ENCODE results near the gene RREB1.
A peak's percentile ranks its signal among the peaks of the same experiment; 100 is the strongest.

RREB1 gene

DNA sequence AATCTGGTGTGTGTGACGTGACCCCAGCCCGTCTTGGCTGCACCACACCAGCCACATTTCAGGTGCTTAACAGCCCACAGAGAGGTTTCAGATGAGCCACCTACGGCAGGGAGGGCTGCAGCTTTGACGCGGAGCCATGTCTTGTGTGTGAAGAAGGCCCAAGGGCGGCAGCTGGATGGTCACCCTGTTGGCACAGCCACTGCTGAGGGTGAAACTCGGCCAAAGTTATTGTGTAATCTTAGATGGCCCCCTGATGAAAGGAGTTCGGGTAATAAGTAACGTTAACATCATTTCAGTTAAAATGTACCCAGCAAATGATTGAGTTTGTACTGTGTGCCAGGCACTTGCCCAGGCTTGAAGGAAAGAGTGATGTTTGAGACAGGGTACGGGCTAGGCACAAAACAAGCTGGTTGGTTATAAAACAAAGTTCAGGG lies 108.1 kb downstream of the RREB1 start:
- DNase-seq (ENCODE audit: low read depth in 2 of 3, low spot score in 2 of 3), result no peak

DNA sequence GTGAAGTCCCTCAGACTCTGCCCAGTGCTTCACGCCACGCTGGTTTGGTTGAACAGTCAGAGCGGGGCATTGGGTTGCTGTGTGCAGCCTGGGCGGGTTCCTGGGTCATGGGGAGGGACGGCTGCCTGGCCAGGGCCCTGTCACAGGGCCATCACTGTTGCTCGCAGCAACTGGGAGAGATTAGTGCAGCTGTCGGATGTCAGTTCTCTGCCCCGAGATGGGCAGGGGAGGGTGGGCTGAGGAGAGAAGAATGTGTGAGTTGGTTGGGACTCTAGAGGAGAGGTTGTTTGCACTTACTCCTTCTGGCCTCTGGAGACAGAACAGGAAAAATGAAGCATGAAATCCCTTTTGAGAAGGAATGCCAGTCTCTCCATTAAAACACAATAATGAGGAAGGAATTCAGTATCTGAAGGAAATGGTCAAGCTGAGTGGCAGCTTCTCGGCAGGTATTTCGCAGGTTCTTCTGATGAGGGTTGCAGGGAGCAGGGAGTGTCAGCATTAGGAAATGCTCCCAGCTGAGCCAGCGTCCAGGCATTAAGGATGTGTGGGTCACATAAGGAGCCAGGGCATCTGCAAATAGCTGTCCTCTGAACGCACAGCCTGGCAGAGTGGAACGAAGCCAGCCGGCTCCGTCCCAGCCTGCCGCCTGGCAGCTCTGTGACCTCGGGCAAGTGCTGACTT lies 109.3 kb downstream of the RREB1 start:
- DNase-seq (ENCODE audit: low read depth in 2 of 3, low spot score in 2 of 3), result no peak

DNA sequence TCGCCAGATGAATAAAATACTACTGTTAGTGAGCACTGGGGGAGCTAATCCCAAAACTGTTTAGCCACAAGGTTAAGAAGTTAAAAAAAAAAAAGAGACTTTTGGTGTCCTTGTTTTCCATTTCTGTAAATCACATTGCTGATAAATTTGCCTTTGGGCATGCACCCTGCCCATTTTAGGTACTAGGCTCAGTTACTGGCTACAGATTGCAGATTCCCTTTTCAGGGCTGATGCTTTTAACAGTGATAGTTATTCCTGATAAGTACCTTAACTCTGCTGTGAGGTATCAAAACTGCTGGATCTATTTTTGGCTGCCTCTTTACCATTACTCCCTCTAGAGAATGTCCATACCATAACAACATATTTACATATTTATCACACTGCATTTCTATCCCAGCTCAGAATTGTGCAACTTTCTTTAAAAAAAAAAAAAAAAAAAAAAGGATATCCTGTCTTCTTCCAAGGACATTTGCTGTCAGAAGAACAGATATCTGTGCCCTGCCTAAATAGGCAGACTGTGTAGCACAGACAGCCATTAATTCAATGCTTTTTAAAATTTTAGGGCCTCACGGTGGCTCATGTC lies 110.7 kb downstream of the RREB1 start:
- DNase-seq (ENCODE audit: low read depth in 2 of 3, low spot score in 2 of 3), result no peak

DNA sequence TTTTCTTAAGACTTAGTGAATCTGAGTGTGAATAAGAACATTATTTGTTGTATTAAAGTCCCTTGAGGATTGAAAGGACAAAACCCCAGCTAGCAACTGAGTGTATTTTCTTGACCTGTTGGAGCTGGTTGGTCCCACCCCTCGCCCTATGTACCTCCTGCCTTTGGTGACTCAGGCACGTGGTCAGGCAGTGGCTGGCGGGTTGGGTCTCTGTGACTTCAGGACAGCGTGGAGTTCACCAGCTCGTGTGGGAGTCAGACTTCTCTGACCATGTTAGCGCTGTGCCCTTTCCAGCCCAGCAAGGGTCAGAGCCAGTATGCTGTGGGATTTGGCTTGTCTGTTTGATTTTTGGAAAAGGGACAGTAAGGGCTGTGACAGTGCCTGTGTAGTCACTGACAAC lies 111.5 kb downstream of the RREB1 start:
- DNase-seq (ENCODE audit: low read depth in 2 of 3, low spot score in 2 of 3), result no peak

DNA sequence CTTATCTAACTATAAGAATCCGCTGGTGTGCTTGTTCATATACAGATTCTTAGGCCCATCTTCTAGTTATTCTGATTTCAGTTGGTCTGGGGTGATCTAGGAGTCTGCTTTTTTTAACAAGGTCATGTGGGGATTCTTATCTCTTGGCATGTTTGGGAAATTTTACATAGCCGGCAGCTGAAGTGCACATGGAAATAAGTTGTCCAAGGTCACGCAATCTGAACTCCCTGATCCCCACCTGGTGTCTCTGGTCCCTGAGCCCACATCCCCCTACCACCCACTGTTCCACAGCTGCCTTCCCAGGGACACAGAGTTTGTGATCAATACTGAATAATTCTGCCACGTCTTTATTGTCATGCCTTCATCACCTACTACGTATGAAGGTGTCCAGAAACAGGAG lies 114.4 kb downstream of the RREB1 start:
- no peak for DNase-seq (ENCODE audit: low read depth in 2 of 3, low spot score in 2 of 3)

DNA sequence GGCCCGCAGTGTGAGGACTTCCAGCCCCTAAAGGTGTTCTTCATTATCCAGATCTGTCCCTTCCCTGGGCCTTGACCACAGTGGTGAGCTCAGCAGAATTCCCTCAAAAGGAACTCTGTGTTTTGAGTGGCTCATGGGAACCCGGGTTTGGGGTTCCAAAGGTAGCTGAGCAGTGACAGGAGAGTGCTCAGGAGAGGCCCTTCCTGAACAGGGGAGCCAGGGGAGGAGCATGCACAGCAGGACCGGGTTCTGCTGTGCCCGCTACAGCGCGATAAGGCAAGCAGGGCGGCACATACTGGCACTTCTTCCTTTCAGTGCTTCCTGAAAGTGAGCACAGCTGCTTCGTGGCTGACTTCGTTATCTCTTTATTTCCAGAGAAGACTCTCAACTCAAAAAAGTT lies 117.0 kb downstream of the RREB1 start:
- no peak for DNase-seq (ENCODE audit: low read depth in 2 of 3, low spot score in 2 of 3)

DNA sequence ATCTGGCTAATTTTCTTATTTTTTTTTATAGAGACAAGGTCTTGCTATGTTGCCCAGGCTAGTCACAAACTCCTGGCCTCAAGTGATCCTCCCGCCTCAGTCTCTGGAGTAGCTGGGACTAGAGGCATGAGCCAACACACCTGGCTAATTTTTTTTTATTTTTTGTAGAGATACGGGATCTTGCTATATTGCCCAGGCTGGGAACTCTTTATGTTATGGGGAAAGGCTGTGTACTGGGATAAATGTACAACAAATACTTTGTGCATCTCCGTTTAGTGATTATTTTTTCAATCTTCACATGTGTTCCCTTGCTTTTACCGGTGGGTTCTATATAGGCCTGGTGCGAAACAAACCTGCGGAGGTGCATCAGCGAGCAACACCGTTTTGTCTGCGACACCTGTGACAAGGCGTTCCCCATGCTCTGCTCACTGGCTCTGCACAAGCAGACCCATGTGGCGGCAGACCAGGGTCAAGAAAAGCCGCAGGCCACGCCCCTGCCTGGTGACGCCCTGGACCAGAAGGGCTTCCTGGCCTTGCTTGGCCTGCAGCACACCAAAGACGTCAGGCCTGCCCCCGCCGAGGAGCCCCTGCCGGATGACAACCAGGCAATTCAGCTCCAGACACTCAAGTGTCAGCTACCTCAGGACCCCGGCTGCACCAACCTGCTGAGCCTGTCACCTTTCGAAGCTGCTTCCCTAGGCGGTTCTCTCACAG lies 121.1 kb downstream of the RREB1 start:
- DNase-seq (ENCODE audit: low read depth in 2 of 3, low spot score in 2 of 3), result no peak

DNA sequence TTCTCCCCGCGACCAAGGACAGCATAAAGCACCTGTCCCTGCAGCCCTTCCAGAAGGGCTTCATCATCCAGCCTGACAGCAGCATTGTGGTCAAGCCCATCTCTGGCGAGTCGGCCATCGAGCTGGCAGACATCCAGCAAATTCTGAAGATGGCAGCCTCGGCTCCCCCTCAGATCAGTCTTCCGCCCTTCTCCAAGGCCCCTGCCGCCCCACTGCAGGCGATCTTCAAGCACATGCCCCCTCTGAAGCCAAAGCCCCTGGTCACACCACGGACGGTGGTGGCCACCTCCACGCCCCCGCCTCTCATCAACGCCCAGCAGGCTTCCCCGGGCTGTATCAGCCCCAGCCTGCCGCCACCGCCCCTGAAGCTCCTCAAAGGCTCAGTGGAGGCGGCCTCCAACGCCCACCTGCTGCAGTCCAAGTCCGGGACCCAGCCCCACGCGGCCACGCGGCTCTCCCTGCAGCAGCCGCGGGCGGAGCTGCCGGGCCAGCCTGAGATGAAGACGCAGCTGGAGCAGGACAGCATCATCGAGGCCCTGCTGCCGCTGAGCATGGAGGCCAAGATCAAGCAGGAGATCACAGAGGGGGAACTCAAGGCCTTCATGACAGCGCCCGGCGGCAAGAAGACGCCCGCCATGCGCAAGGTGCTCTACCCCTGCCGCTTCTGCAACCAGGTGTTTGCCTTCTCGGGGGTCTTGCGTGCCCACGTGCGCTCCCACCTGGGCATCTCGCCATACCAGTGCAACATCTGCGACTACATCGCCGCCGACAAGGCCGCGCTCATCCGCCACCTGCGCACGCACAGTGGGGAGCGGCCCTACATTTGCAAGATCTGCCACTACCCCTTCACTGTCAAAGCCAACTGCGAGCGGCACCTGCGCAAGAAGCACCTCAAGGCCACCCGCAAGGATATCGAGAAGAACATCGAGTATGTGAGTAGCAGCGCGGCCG lies 121.9 kb downstream of the RREB1 start:
- no peak for DNase-seq (ENCODE audit: low read depth in 2 of 3, low spot score in 2 of 3)

DNA sequence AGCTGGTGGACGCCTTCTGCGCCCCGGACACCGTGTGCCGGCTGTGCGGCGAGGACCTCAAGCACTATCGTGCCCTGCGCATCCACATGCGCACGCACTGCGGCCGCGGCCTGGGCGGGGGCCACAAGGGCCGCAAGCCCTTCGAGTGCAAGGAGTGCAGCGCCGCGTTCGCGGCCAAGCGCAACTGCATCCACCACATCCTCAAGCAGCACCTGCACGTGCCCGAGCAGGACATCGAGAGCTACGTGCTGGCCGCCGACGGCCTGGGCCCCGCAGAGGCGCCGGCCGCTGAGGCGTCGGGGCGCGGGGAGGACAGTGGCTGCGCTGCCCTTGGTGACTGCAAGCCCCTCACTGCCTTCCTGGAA lies 122.5 kb downstream of the RREB1 start:
- no peak for DNase-seq (ENCODE audit: low read depth in 2 of 3, low spot score in 2 of 3)

DNA sequence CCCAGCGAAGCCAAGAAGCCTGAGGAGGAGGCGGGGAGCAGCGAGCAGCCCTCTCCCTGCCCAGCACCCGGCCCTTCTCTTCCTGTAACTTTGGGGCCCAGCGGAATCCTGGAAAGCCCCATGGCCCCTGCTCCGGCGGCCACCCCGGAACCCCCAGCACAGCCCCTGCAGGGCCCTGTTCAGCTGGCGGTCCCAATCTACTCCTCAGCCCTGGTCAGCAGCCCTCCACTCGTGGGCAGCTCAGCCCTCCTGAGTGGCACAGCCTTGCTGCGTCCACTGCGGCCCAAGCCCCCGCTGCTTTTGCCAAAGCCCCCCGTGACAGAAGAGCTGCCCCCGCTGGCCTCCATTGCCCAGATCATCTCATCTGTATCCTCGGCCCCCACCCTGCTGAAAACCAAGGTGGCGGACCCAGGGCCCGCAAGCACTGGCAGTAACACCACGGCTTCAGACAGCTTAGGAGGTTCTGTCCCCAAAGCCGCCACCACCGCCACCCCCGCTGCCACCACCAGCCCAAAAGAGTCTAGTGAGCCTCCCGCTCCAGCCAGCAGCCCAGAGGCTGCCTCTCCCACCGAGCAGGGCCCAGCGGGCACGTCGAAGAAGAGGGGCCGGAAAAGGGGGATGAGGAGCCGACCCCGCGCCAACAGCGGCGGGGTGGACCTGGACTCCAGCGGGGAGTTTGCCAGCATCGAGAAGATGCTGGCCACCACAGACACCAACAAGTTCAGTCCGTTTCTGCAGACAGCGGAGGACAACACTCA lies 123.4 kb downstream of the RREB1 start:
- DNase-seq (ENCODE audit: low read depth in 2 of 3, low spot score in 2 of 3), result no peak

DNA sequence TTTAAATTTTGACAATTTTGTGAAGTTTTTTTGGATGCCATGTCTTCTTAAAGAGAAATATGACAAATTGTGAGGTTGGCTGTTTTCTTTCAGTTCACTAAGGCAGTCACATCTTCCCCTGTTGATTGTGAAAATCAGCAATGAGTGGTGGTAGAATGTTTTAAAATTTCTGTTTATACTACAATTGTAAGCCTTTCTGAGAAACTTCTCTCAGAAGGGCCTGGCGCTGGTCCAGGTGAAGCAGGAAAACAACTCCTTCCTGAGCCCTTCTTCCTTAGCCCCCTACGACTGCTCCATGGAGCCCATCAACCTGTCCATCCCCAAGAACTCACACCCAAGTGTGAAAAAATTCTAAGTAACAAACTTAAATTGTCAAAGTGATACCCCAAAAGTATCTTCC lies 124.6 kb downstream of the RREB1 start:
- DNase-seq (ENCODE audit: low read depth in 2 of 3, low spot score in 2 of 3), result no peak

DNA sequence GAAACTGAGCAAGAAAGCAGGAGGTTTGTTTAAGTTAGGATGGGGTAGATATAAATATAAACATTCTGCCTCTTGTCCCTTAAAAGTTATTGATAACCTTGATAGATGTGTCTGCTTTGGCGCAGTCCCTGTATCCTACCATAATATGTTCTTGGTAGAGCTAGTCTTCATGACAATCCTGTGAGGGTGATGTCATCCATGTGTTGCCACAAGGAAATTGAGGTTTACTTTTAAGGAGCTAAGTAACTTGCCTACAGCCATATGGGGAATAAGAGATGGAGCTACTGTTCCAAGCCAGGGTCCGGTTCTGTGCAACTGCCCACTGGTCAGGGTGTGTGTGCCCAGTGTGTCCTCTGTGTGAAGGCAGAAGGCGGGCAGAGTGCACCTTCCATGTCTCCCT lies 126.8 kb downstream of the RREB1 start:
- DNase-seq (ENCODE audit: low read depth in 2 of 3, low spot score in 2 of 3), result no peak

DNA sequence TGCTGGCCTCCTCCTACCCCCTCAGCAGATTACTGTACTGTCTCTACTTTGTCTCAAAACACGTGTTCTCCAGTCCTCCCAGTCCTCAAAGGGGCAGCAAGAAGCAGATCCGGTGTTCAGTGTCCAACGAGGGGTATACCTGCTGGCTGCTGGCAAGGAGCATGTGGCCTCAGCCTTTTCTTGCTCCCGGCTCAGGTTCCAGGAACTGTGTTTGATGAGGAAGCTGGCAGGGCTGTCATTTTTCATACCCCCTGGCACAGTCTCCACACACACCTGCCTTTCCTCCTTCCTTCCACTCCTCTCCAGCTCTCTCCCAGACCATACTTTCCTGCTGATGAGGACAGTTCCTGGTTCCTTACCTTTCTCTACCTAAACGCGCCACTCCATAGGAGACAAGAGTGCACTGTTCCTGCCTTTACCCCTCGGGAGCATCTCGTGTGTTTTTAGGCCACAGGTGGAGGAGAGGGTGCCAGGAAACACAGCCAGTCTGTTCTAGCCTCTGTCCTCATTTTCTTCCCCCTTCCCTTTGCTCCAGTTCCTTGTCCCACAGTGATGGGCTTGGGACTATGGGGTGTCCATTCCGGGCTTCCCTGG lies 128.0 kb downstream of the RREB1 start:
- no peak for DNase-seq (ENCODE audit: low read depth in 2 of 3, low spot score in 2 of 3)

DNA sequence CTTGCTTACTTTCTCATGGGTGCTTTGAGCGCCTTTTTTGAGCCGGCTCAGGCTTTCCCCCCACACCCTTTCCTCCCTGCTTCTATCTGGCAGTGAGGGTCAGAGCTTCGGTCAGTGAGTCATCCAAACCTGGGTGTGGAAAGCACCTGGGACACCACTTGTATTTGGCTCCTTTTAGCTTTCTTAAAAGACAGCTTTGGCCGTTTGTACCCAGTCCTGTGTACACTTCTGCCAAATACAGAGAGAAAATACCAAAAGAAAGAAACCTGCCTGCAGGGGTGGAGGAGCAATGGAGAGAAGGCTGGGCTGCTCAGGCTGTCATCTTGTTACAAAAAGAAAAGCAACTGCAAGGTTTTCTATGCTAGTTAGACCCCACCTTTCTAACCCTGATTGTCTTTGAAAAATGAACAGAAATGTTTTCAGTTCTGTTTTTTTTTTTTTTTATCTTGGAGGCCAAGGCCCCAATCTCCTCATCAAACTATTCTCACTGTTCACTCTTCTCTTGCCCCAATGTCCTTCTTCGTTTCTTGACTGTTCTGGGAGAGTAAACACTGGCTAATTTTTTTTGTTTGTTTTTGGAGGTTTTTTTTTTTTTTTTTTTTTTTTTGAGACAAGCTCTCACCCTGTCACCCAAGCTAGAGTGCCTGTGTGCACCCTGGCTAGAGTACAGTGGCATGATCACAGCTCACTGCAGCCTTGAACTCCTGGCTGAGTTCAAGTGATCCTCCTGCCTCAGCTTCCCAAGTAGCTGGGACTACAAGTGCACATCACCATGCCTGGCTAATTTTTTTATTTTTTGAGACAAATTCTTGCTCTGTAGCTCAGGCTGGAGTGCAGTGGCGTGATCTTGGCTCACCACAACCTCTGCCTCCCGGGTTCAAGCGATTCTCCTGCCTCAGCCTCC lies 128.8 kb downstream of the RREB1 start:
- no peak for DNase-seq (ENCODE audit: low read depth in 2 of 3, low spot score in 2 of 3)

DNA sequence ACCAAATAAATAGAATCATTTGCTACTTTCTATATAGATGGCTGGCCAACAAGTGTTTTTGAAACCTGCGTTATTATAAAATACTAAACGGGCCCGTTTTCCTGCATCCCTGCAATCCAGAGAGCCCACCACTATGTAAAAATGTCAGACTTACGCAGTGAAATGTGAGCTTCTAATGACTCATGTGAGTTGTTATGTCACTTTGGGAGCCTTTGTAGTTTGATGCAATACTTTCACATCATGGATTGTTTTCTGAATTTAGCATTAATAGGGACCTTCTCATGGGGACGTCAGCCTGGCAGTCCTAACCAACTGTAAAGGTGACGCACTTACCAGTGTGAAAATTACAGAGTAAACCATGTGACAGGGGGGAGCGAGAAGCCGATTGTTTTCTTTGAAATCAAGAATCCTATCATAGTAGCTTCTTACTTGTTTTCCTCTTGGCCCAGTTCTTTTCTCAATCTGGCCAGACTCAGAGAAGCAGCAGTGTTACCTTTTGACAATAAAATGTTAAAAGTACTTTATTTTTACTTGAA lies 130.0 kb downstream of the RREB1 start:
- no peak for DNase-seq (ENCODE audit: low read depth in 2 of 3, low spot score in 2 of 3)

DNA sequence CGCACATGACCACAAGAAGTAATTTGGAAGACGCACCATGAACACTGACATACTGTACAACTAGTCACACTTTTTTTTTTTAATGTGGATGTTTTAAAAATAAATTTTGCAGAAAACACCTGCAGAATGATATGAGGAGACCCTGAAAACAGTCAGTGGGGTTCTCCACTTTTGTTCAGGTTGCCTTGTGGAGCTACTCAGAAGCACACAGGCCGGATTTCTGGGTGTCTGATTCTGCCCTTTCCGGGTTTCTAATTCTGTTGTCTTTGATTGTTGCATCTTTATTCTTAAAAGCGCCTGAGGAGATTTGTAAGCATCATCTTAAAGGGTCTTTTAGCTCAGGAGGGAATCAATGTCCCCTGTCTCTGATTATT lies 130.8 kb downstream of the RREB1 start:
- DNase-seq (ENCODE audit: low read depth in 2 of 3, low spot score in 2 of 3), result no peak

DNA sequence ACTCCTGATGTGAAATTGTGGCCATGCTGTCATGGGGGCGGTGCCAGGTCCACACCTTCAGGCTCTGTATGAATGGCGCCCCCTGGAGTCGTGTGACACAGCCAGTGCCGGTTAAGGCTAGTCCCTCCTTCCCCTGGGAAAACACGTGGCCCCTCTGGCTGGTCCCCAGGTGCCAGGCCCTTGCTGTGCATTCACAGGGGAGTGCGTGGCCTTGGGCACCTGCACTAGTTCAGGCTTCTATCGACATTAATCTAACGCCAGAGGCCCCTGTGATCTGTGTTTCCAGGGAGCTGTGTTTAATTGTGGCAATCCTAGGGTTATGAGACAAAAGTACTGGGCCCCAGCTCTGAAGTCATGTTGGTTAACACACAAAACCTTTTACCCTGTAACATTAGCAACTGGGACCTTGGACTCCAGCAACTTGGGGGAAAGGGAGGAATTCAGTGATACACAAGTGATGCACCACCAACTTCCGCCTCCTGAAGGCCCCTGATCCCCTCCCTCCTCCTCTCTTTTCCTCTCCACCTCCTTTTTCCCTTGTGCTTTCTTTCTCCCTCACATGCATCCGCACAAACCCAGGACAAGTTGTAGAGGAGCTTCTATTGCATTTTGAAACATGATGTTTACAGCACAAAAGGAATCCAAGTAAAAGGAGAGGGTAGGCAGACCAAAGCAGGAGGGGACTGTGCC lies 131.3 kb downstream of the RREB1 start:
- DNase-seq (ENCODE audit: low read depth in 2 of 3, low spot score in 2 of 3), result peak; percentile 47 to 70 (median 49)

DNA sequence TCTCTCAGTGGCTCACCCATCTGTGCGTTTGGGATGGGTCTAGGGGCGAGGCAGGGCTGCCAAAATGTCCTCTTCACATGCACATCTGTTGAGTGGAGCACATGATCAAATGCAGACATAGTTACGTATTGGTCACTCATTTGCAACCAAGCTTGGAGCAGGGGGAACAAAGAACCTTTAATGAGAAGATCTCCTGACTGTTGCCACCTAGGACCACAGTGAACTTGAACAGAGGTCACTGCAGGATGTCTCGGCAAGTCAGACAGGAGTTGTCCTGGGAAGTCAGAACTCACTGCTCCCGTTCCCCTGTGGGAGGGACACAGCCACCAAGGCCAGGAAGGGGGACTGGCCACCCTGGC lies 131.8 kb downstream of the RREB1 start:
- no peak for DNase-seq (ENCODE audit: low read depth in 2 of 3, low spot score in 2 of 3)

DNA sequence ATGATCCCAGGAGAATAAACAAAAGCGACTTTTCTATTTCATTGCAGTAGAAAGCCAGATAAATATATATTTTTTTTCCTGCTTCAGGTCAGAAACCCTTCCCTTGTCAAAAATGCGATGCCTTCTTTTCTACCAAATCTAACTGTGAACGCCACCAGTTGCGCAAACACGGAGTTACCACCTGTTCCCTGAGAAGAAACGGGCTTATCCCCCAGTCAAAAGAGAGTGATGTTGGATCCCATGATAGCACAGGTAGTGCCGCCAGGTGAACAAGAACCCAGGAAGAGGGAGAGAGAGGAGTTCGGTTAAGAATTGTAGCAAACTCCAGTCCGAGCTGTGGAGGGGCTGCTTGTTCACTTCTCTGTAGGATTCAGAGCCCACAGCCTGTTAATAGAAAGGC lies 132.6 kb downstream of the RREB1 start:
- DNase-seq (ENCODE audit: low read depth in 2 of 3, low spot score in 2 of 3), result no peak

All from activated CD8-positive, alpha-beta memory T cell treated with anti-CD3 and anti-CD28 coated beads for 48 hours (primary cell).